Sigmoid colon (tissue), 7 donors: ENCODE results near the gene SYK. TPM values are rescaled to one million over a fixed set of nuclear protein-coding genes. Genes with fewer than 3 reads are reported as not detected.
"Not testable (repeated sequence)": the region's sequence is repeated elsewhere in the genome, so short reads cannot be mapped to it uniquely, and the experiment has no call there.

Experiments
- DNase-seq: peaks from one replicate; pipeline ENCODE4 v3.0.0-alpha.2; 2019
- H3K27ac ChIP-seq, 4 donors: fragments of 200-600 bp; sonication (generic); one replicate each; pipeline ENCODE4 v1.5.1; 2016 to 2019; ENCODE audit warnings: mild to moderate bottlenecking in 1 of 4
- H3K27me3 ChIP-seq, 3 donors: fragments of 200-600 bp; sonication (generic); one replicate each; pipeline ENCODE4 v1.5.1; 2019; ENCODE audit warnings: mild to moderate bottlenecking in 1 of 3
- H3K36me3 ChIP-seq, 4 donors: fragments of 200-600 bp; sonication (generic); one replicate each; pipeline ENCODE4 v1.5.1; 2016 to 2019
- H3K4me1 ChIP-seq, 4 donors: fragments of 200-600 bp; sonication (generic); one replicate each; pipeline ENCODE4 v1.5.1; 2017 to 2019
- H3K4me3 ChIP-seq, 4 donors: fragments of 200-600 bp; sonication (generic); one replicate each; pipeline ENCODE4 v1.5.1; 2017 to 2019; ENCODE audit warnings: mild to moderate bottlenecking in 2 of 4, moderate library complexity in 1 of 4
- H3K9me3 ChIP-seq, 4 donors: fragments of 200-600 bp in 3 of 4; sonication (generic) in 3 of 4; one replicate each; pipeline versions ENCODE4 v1.5.1 to v1.6.1; 2013 to 2019
- EP300 ChIP-seq, 4 donors: sonication (generic); formaldehyde crosslinking; IDR thresholded peaks; one replicate each; pipeline ENCODE4 v1.6.1; 2017; ENCODE audit warnings: antibody characterized with exemption in 4 of 4
- POLR2A ChIP-seq, 2 donors: fragments of 450-650 bp; IDR thresholded peaks; one replicate each; pipeline ENCODE4 v1.6.1; 2016; ENCODE audit warnings: antibody characterized with exemption in 2 of 2, mild to moderate bottlenecking in 2 of 2, moderate library complexity in 2 of 2
- POLR2AphosphoS5 ChIP-seq, 4 donors: sonication (generic); formaldehyde crosslinking; IDR thresholded peaks; one replicate each; pipeline ENCODE4 v1.6.1; 2017; ENCODE audit warnings: antibody characterized with exemption in 4 of 4
- WGBS, 2 donors: extraction: QIAGEN DNeasy Blood & Tissue Kit; methylation state at CpG; one replicate each; pipeline ENCODE4 v1.1.7; 2013; 5-methylcytosine and 5-hydroxymethylcytosine counted together
- intact Hi-C: fragments of 100-400 bp; cut with DNase I; formaldehyde crosslinking; loops from one replicate; pipeline ENCODE4 v1.15.1; 2023
- polyA plus RNA-seq, 3 donors: library from polyadenylated mRNA; stranded (reverse); fragments of 200-250 nt; gene quantifications; one replicate each; pipeline ENCODE4 v1.2.3, GENCODE V29; 2013
- total RNA-seq, 4 donors: library from RNA; depleted of rRNA; stranded (reverse); fragments of >200 nt; gene quantifications; one replicate each; pipeline ENCODE4 v1.1.0, GENCODE V29; 2016
- TF ChIP-seq, protein P1 (sequence below), 4 experiments: fragments of 450-650 bp in 3 of 4; fragments of 200-600 bp in 1 of 4; IDR thresholded peaks; one replicate each; pipeline ENCODE4 v1.5.1; 2016 to 2019; ENCODE audit warnings: antibody characterized with exemption in 4 of 4, mild to moderate bottlenecking in 3 of 4, moderate library complexity in 2 of 4
- donor health status: healthy with polysubstance abuse.
- donor health status: Bipolar disorder and iron deficiency.
- donor health status: healthy.

SYK gene
- total RNA-seq: 10 to 100 TPM in 3 of 4 donors, 1 to 10 TPM in 1; 7.8 to 16.4 (median 12.0) TPM
- polyA plus RNA-seq: 10 to 100 TPM; 21.6 to 35.8 (median 29.4) TPM

- peak; percentile 67 for DNase-seq
- Histone ChIP-seq H3K27ac (peak within 1 kb of the TSS; percentile 53 to 66 (median 62)), H3K4me3 (peak within 1 kb of the TSS; percentile 20 to 49 (median 40)), H3K9me3 (no peaks in the 10 kb centered on the region), H3K27me3 (peaks cover 9 to 31% (median 20%) of the 10 kb centered on the region in 3 donors), H3K36me3 (no peaks in the 10 kb centered on the region), H3K4me1 (peaks cover 0 to 11% (median 7%) of the 10 kb centered on the region in 4 donors)
- 2% methylated on average over 64 of the region's 64 CpGs for WGBS, 2 donors
- peak in 2 of 4 donors; percentile 10 to 51 for TF ChIP-seq POLR2AphosphoS5 (IDR thresholded peaks at IDR 0.05)
- no peak for TF ChIP-seq EP300 (IDR thresholded peaks at IDR 0.05)
- intact Hi-C loops: no loop called here
These were observed at the start of gene SYK for GRCh38 chr9:90801241-90801972. SYK (plus strand) TSS chr9:90801819; CDS start chr9:90843899, 42,080 bp downstream.

- TF ChIP-seq, protein P1, sequence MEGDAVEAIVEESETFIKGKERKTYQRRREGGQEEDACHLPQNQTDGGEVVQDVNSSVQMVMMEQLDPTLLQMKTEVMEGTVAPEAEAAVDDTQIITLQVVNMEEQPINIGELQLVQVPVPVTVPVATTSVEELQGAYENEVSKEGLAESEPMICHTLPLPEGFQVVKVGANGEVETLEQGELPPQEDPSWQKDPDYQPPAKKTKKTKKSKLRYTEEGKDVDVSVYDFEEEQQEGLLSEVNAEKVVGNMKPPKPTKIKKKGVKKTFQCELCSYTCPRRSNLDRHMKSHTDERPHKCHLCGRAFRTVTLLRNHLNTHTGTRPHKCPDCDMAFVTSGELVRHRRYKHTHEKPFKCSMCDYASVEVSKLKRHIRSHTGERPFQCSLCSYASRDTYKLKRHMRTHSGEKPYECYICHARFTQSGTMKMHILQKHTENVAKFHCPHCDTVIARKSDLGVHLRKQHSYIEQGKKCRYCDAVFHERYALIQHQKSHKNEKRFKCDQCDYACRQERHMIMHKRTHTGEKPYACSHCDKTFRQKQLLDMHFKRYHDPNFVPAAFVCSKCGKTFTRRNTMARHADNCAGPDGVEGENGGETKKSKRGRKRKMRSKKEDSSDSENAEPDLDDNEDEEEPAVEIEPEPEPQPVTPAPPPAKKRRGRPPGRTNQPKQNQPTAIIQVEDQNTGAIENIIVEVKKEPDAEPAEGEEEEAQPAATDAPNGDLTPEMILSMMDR (IDR thresholded peaks at IDR 0.05): peak in 2 of 4 experiments; percentile 14 to 27
- H3K9me3 ChIP-seq, intact Hi-C loops, H3K27me3 ChIP-seq, H3K27ac ChIP-seq, H3K4me1 ChIP-seq, DNase-seq, H3K36me3 ChIP-seq, H3K4me3 ChIP-seq: not testable (repeated sequence)
- WGBS, 2 donors: 25 to 50% methylated on average over 13 of the region's 13 CpGs
These were observed 45.9 kb upstream of the SYK start for GRCh38 chr9:90755514-90756371.

DNA sequence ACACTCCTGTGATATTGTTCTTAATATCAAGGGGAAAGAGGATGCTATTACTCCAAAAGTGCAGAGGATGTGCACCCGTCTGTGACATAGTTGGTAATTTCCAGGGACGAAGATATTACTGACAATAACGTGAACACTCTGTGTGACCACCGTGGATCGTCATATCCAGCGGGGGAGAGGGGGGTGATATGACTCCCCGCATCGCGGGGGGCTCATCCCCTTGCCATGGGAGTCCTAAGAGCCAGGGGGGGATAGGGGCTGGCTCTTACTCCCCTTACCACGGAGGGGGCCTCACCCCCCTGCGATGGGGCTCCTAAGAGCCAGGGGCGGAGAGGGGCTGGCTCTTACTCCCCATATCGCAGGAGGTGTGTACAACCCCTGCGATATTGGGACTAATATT, 41.0 kb upstream of the SYK start:
- H3K36me3 ChIP-seq, H3K27ac ChIP-seq, intact Hi-C loops, DNase-seq, H3K4me3 ChIP-seq, H3K9me3 ChIP-seq, H3K27me3 ChIP-seq, H3K4me1 ChIP-seq: not testable (repeated sequence)
- WGBS, 2 donors: 77 to 82% methylated on average over 14 of the region's 14 CpGs

- intact Hi-C loops: no loop called here
- TF ChIP-seq POLR2AphosphoS5 (IDR thresholded peaks at IDR 0.05) (no peak), EP300 (IDR thresholded peaks at IDR 0.05) (no peak), POLR2A (IDR thresholded peaks at IDR 0.05) (no peak)
- TF ChIP-seq, protein P1 (IDR thresholded peaks at IDR 0.05): no peak
- H3K9me3 ChIP-seq: peaks cover 0 to 3% (median 0%) of the 10 kb centered on the region in 4 donors
- no peak for DNase-seq
- no peaks in the 10 kb centered on the region for H3K4me1 ChIP-seq
- H3K27ac ChIP-seq: no peak overlapping the region
- no peaks in the 10 kb centered on the region for H3K36me3 ChIP-seq
- H3K27me3 ChIP-seq: no peaks in the 10 kb centered on the region
- no peak overlapping the region for H3K4me3 ChIP-seq
These were observed 34.9 kb upstream of the SYK start for GRCh38 chr9:90766731-90767130.

DNA sequence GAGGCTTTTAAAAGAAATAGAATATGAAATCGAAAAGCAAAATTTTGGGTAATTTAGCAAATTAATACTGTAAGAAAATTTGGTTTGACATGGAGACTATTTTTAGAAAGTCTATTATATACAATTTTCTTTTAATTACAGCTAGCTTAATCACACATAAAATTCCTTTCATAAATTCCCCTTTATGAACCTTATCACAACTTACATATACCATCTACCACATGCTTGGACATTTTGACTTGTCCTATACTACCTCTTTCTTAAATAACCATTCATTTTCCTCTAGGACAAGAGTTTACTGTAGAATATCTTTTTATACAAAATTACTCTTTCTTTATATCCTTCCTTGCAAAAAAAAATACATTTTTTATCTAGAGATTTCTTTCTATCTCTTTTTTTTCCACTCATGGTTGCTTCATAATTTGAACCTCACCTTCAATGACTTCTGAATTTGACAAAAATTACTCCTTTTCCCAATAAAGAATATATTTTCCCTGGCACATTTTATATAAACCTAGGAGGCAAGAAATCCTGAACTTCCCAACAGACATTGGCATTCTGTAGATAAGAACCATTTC, 34.0 kb upstream of the SYK start:
- no peak for TF ChIP-seq POLR2AphosphoS5 (IDR thresholded peaks at IDR 0.05)
- TF ChIP-seq, protein P1 (IDR thresholded peaks at IDR 0.05): no peak
- no peak for TF ChIP-seq POLR2A (IDR thresholded peaks at IDR 0.05)
- TF ChIP-seq EP300 (IDR thresholded peaks at IDR 0.05): no peak
- Histone ChIP-seq H3K36me3 (no peaks in the 10 kb centered on the region), H3K9me3 (peaks cover 0 to 3% (median 0%) of the 10 kb centered on the region in 4 donors), H3K27ac (no peak overlapping the region), H3K4me1 (no peaks in the 10 kb centered on the region), H3K27me3 (no peaks in the 10 kb centered on the region), H3K4me3 (no peak overlapping the region)
- no peak for DNase-seq
- 97 to 99% methylated on average over 1 of the region's 1 CpG for WGBS, 2 donors
- intact Hi-C loops: no loop called here
